GM20431 (cell line): ENCODE data around the gene LINS1.

Source experiments
- in situ Hi-C: fragments of 300-500 bp; cut with MseI, MboI; formaldehyde crosslinking; loops from one replicate; pipeline ENCODE4 v1.15.0; 2020; ENCODE audit warnings: low sequenced_read_pairs; ENCODE audit not compliant: unreplicated experiment

LINS1 gene

DNA sequence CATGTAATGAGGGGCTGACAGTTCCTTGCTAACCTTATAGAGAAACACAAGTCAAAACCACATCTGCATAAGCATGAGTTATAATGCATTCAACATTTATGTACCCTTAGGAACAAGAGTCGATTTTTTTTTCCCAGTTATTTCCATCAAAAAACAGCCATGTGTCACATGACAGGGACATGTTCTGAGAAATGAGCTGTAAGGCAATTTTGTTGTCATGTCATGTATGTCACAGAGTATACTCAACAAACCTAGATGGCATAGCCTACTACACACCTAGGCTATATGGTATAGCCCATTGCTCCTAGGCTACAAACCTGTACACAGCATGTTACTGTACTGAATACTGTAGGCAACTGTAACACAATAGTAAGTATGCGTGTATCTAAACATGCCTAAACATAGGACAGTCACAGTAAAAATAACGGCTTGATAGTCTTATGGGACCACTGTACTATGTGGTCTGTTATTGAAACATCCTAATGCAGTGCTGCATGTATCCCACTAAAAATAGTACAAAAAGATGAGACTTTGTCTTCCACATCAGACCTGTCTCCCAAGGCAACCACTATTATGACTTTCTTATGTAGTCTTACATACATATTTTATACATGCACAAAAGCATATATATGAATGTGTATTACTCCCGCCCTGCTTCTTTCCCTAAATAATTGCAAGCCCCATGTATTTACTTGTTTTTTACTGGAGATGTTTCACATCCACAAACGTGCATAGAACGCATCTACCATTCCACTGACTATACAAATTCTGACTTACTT lies 34.9 kb downstream of the LINS1 start:
- in situ Hi-C loops: no loop called here

- in situ Hi-C loops: no loop called here
Measured at GRCh38 chr15:100565591-100565990, 36.4 kb downstream of the LINS1 start.

DNA sequence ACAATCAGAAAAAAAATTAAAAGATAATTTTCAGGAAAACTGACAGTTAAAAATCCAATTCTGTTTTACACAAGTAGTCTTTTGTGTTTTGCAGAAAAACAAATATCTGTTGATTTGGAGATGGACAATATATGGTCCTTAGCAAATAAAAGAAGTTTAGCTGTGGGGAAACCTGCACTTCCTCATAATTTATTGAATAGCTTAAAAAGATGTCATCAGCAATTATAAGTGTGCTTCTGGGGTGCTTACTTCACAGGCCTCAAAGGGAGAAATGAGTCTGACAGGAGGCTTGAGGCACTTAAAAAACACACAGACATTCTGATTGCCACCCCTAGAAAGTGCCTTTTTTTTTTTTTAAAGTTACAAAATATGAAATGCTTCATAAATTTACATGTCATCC lies 41.7 kb downstream of the LINS1 start:
- in situ Hi-C loops: no loop called here

DNA sequence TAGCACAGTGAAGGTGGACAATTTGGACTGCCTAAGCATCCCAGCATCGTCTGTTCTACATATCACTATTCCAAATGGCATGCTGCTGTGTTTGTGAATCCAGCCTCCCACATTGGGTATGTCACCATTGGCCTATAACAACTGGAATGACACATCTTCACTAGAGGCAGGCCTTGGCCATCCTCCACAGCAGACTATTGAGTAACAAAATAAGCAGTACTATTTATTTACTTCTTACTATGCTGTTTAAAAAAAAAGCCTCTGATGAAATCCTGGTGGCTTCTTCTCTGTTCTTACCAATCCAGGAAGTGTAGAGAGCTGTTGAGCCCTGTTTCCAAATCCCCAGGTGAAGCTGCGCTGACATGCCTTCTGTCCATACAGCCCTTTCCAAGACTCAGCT lies 42.7 kb downstream of the LINS1 start:
- in situ Hi-C loops: no loop called here

- in situ Hi-C loops: no loop called here
Measured at GRCh38 chr15:100558771-100559254, 43.2 kb downstream of the LINS1 start.

DNA sequence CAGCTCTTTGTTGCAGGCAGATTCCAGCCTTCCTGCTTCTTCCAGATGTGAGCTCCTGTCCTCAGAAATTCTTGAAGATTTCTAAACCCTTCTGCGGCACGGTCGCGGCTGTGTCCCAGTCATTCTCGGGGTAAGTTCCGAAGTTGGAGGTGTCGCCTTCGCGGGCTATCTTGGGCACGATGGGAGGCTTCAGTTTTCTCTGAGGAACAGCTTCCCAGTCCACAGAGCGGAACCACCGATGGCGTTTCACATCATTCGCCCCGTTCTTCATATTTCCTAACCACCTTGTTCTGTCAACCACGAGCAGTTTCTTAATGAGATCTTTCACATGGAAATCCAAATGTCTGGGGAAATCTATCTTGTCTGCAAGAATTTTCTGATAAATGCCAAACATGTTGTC lies 48.5 kb downstream of the LINS1 start:
- in situ Hi-C loops: no loop called here

GRCh38 chr15:100547961-100548360 lies 54.0 kb downstream of the LINS1 start:
- in situ Hi-C loops: no loop called here

GRCh38 chr15:100544946-100545345 lies 57.0 kb downstream of the LINS1 start:
- in situ Hi-C loops: no loop called here

- in situ Hi-C loops: no loop called here
Measured at GRCh38 chr15:100544338-100544841, 57.6 kb downstream of the LINS1 start.

- in situ Hi-C loops: no loop called here
Measured at GRCh38 chr15:100542290-100542689, 59.7 kb downstream of the LINS1 start.

- in situ Hi-C loops: no loop called here
Measured at GRCh38 chr15:100537331-100537730, 64.7 kb downstream of the LINS1 start.

DNA sequence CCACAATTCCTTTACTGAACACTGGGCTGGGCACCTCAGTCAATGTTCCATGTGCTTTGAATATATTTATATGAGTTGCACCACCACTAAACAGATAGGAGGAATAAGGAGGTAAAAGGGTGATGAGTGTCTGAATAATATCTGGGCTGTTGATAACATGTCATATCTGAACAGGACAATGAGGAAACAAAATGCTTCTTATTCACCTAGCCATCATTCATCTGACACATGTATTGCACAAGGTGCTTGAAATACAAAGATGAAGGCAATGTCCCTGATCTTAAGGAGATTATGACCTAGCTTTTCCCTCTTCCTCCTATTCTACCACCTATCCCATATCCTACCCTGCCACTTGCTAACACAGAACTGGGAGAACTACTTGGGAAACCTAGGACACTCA lies 65.3 kb downstream of the LINS1 start:
- in situ Hi-C loops: no loop called here

DNA sequence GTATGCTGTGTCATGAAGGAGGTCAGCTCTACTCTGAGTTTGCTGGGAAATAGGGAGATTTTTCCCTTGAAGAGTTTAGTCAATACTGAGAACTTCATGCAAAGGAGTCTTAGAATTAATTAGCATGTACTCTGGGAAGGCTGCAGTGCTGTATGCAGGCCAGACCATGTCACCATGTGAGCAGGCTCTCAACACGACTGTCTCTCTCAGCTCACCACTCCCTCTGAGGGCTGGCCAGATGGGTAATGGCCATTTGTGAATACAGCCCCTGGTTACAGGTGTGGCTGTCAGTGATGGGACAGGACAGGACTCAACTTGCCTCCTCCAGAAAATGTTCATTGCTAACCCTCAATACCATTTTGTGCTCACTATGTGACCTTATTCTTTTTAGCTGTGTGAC lies 68.1 kb downstream of the LINS1 start:
- in situ Hi-C loops: no loop called here

GRCh38 chr15:100531823-100532327 lies 70.1 kb downstream of the LINS1 start:
- in situ Hi-C loops: no loop called here

DNA sequence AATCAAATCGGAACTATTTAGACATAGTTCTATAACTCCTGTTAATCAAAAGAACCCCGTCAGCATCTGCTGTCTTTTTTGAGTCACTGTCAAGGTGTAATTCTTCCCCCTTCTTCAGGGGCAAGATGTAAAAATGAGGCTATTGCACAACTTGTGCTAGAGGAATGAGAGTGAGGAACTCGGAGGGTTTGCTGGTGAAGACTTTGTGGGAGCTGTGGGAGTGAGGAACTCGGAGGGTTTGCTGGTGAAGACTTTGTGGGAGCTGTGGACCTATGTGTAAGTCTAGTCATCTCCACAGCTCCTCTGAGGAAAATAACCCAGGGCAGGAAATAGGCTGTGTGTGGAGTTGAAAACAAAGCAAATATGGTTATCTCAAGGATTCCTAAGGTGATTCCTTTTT lies 70.8 kb downstream of the LINS1 start:
- in situ Hi-C loops: no loop called here

DNA sequence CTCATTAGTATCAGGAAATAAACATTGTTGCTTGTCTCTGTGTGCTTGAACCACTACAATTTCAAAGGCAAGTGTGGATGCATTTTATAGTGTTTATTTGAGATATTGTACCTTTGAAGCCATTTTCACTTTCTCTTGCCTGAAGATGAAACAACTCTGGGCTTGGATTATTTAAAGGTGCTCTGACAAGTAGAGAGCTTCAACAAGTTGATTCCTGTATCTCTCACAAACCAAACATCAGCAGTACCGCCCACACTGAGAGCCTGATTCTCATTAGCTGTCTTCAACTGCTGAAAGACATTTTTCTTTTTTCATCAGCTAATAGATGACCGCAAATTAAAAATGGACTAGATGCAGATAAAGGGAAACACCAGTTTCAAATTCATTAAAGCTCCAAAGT lies 72.4 kb downstream of the LINS1 start:
- in situ Hi-C loops: no loop called here

GRCh38 chr15:100528833-100529428 lies 73.1 kb downstream of the LINS1 start, which contains the start of gene CERS3:
Gene CERS3, minus strand, starts transcription at chr15:100528950. Its CDS starts 27,101 bp downstream, at chr15:100501849.
- in situ Hi-C loops: no loop called here

- in situ Hi-C loops: no loop called here
Measured at GRCh38 chr15:100526027-100526481, 75.9 kb downstream of the LINS1 start.

DNA sequence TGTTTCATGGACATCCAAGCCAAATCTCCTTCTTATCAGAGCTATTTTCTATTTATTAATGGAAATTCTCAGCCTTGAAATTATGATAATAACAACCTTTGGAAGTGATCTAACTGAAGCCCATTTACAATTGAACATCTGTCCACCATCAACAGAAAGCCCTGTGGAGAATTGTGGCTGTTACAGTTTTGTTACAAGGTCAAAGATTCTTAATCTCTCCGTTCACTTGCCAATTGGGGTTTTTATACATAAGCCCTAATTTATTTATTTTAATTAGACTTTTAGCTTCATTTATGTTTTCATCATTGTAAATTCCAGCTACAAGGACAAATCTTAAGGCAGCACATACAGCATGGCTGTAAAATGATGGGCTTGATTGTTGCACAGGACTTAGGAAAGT lies 76.5 kb downstream of the LINS1 start:
- in situ Hi-C loops: no loop called here

- in situ Hi-C loops: no loop called here
Measured at GRCh38 chr15:100524326-100524725, 77.7 kb downstream of the LINS1 start.

GRCh38 chr15:100521907-100522306 lies 80.1 kb downstream of the LINS1 start:
- in situ Hi-C loops: no loop called here
